ENCODE measurements around the gene PTPN4.

DNA sequence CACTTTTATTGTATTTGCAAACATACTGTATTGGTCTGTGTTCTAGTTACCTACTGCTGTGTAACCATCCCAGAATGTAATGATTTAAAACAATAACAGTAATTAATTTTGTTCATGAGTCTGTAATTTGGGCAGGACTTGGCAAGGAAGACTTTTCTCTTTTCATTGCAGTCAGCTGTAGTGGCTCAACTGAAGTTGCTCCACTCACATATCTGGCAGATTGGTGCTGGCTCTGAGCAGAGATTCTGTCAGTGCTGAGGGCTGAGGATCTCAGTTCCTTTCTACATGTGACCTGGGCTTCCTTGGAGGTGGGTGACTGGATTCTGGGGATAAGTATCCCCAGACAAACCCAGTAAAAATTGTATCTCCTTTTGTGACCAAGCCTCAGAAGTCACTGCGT, 26.6 kb downstream of the PTPN4 start:
- TF ChIP-seq ZNF70 (CRISPR knock-in tag; IDR thresholded peaks at IDR 0.05) (no peak), ZNF8 (CRISPR knock-in tag; IDR thresholded peaks at IDR 0.05) (no peak), RARB (CRISPR knock-in tag; IDR thresholded peaks at IDR 0.05) (no peak), ISL1 (CRISPR knock-in tag; IDR thresholded peaks at IDR 0.05) (no peak), SNAI2 (CRISPR knock-in tag; IDR thresholded peaks at IDR 0.05) (no peak), ZFP3 (CRISPR knock-in tag; IDR thresholded peaks at IDR 0.05) (no peak), ARNTL (CRISPR knock-in tag; IDR thresholded peaks at IDR 0.05; ENCODE audit: borderline replicate concordance, low read depth) (no peak), ZC3H10 (CRISPR knock-in tag; IDR thresholded peaks at IDR 0.05) (no peak), GLIS3 (CRISPR knock-in tag; IDR thresholded peaks at IDR 0.05) (no peak), TCF4 (CRISPR knock-in tag; IDR thresholded peaks at IDR 0.05; ENCODE audit: borderline replicate concordance) (no peak), BACH2 (CRISPR knock-in tag; IDR thresholded peaks at IDR 0.05; ENCODE audit: borderline replicate concordance) (no peak)
- TF ChIP-seq, protein P1, sequence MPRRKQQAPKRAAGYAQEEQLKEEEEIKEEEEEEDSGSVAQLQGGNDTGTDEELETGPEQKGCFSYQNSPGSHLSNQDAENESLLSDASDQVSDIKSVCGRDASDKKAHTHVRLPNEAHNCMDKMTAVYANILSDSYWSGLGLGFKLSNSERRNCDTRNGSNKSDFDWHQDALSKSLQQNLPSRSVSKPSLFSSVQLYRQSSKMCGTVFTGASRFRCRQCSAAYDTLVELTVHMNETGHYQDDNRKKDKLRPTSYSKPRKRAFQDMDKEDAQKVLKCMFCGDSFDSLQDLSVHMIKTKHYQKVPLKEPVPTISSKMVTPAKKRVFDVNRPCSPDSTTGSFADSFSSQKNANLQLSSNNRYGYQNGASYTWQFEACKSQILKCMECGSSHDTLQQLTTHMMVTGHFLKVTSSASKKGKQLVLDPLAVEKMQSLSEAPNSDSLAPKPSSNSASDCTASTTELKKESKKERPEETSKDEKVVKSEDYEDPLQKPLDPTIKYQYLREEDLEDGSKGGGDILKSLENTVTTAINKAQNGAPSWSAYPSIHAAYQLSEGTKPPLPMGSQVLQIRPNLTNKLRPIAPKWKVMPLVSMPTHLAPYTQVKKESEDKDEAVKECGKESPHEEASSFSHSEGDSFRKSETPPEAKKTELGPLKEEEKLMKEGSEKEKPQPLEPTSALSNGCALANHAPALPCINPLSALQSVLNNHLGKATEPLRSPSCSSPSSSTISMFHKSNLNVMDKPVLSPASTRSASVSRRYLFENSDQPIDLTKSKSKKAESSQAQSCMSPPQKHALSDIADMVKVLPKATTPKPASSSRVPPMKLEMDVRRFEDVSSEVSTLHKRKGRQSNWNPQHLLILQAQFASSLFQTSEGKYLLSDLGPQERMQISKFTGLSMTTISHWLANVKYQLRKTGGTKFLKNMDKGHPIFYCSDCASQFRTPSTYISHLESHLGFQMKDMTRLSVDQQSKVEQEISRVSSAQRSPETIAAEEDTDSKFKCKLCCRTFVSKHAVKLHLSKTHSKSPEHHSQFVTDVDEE (CRISPR knock-in tag; IDR thresholded peaks at IDR 0.05) = no peak
- TF ChIP-seq, protein P2, sequence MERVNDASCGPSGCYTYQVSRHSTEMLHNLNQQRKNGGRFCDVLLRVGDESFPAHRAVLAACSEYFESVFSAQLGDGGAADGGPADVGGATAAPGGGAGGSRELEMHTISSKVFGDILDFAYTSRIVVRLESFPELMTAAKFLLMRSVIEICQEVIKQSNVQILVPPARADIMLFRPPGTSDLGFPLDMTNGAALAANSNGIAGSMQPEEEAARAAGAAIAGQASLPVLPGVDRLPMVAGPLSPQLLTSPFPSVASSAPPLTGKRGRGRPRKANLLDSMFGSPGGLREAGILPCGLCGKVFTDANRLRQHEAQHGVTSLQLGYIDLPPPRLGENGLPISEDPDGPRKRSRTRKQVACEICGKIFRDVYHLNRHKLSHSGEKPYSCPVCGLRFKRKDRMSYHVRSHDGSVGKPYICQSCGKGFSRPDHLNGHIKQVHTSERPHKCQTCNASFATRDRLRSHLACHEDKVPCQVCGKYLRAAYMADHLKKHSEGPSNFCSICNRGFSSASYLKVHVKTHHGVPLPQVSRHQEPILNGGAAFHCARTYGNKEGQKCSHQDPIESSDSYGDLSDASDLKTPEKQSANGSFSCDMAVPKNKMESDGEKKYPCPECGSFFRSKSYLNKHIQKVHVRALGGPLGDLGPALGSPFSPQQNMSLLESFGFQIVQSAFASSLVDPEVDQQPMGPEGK (CRISPR knock-in tag; IDR thresholded peaks at IDR 0.05; ENCODE audit: borderline replicate concordance) = no peak
- TF ChIP-seq, protein P3, sequence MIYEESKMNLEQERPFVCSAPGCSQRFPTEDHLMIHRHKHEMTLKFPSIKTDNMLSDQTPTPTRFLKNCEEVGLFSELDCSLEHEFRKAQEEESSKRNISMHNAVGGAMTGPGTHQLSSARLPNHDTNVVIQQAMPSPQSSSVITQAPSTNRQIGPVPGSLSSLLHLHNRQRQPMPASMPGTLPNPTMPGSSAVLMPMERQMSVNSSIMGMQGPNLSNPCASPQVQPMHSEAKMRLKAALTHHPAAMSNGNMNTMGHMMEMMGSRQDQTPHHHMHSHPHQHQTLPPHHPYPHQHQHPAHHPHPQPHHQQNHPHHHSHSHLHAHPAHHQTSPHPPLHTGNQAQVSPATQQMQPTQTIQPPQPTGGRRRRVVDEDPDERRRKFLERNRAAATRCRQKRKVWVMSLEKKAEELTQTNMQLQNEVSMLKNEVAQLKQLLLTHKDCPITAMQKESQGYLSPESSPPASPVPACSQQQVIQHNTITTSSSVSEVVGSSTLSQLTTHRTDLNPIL (CRISPR knock-in tag; IDR thresholded peaks at IDR 0.05; ENCODE audit: low read depth) = no peak
